Caco-2 (cell line): Measurements from ENCODE around the gene GGACT. TPM values are rescaled to one million over a fixed set of nuclear protein-coding genes. Genes with fewer than 3 reads are reported as not detected.
A peak's percentile ranks its signal among the peaks of the same experiment; 100 is the strongest.
"Not testable (repeated sequence)": the region's sequence is repeated elsewhere in the genome, so short reads cannot be mapped to it uniquely, and the experiment has no call there.

ENCODE experiments used
- BruUV-seq: library from RNA; stranded (reverse); fragments of 400-500 nt; replicated peaks from 2 replicates; lab custom pipeline; 2021; lab: Mats Ljungman, UMichigan
- CTCF ChIA-PET: fragments of 300-600 bp; sonication (Branson Sonifier 250); formaldehyde crosslinking; loops from one replicate; lab custom pipeline; 2022; ENCODE audit warnings: antibody characterized with exemption; lab: Charles Lee
- POLR2A ChIA-PET: fragments of 300-600 bp; sonication (Branson Sonifier 250); formaldehyde crosslinking; loops from one replicate; lab custom pipeline; 2022; ENCODE audit warnings: antibody characterized with exemption; lab: Charles Lee
- DNase-seq, 2 experiments: peaks; one replicate each; pipeline versions ENCODE4 v3.0.0 to v3.0.0-alpha.2; 2020 to 2022
- H3K27me3 ChIP-seq: replicated peaks from 2 replicates; pipeline ENCODE4 v1.6.0; 2011; ENCODE audit warnings: low read length; ENCODE audit not compliant: control insufficient read depth, insufficient read depth
- H3K36me3 ChIP-seq: 2 replicates; pipeline ENCODE4 v1.5.1; 2011; ENCODE audit warnings: low read length; ENCODE audit not compliant: control insufficient read depth, insufficient read depth
- H3K4me1 ChIP-seq: fragments of 250-450 bp; sonication (Bioruptor Pico); 2 replicates; pipeline ENCODE4 v1.5.1; 2020; ENCODE audit warnings: mild to moderate bottlenecking
- H3K4me3 ChIP-seq: 2 replicates; pipeline ENCODE4 v1.5.1; 2011; ENCODE audit warnings: low read depth, mild to moderate bottlenecking, control low read depth, low read length
- H3K9me3 ChIP-seq: fragments of 250-450 bp; sonication (Bioruptor Pico); 2 replicates; pipeline ENCODE4 v1.5.1; 2020; ENCODE audit warnings: mild to moderate bottlenecking, moderate library complexity
- H3K27ac Mint-ChIP-seq: one replicate; pipeline ENCODE4 v1.8.0; 2022; ENCODE audit warnings: mixed read lengths; ENCODE audit not compliant: unreplicated experiment
- H3K27me3 Mint-ChIP-seq: one replicate; pipeline ENCODE4 v1.8.0; 2022; ENCODE audit warnings: mixed read lengths; ENCODE audit not compliant: insufficient read depth, unreplicated experiment
- H3K36me3 Mint-ChIP-seq: one replicate; pipeline ENCODE4 v1.8.0; 2022; ENCODE audit warnings: mild to moderate bottlenecking, mixed read lengths; ENCODE audit not compliant: insufficient read depth, unreplicated experiment
- H3K4me1 Mint-ChIP-seq: one replicate; pipeline ENCODE4 v1.8.0; 2022; ENCODE audit warnings: low read depth, mixed read lengths; ENCODE audit not compliant: unreplicated experiment
- H3K4me3 Mint-ChIP-seq: one replicate; pipeline ENCODE4 v1.8.0; 2022; ENCODE audit warnings: mild to moderate bottlenecking, moderate library complexity, mixed read lengths; ENCODE audit not compliant: unreplicated experiment
- H3K9me3 Mint-ChIP-seq: one replicate; pipeline ENCODE4 v1.8.0; 2022; ENCODE audit warnings: mixed read lengths; ENCODE audit not compliant: unreplicated experiment
- CTCF ChIP-seq, 2 experiments: fragments of 200-600 bp in 1 of 2; IDR thresholded peaks; 1 replicate in 1 of 2; 2 replicates in 1 of 2; pipeline versions ENCODE4 v1.5.1 to v1.8.0; 2011 to 2022; ENCODE audit warnings: antibody characterized with exemption in 1 of 2, control low read depth in 1 of 2, inconsistent platforms in 1 of 2, low read depth in 1 of 2, low read length in 1 of 2, mild to moderate bottlenecking in 1 of 2, moderate library complexity in 1 of 2; ENCODE audit not compliant: insufficient read depth in 1 of 2, severe bottlenecking in 1 of 2, unreplicated experiment in 1 of 2
- intact Hi-C: fragments of 100-400 bp; cut with micrococcal nuclease; formaldehyde crosslinking; loops from one replicate; pipeline ENCODE4 v1.10.0; 2022; ENCODE audit not compliant: unreplicated experiment
- total RNA-seq: library from RNA; stranded (reverse); gene quantifications from 2 replicates; pipeline ENCODE4 v1.2.3, GENCODE V29; 2022

The GGACT gene
- total RNA-seq, 1 experiment from 2014 or later = 3.6 TPM

GRCh38 chr13:100580045-100580444, 8.5 kb downstream of the GGACT start:
- Mint-ChIP-seq H3K36me3 (no peaks in the 10 kb centered on the region), H3K4me3 (no peak overlapping the region), H3K9me3 (no peaks in the 10 kb centered on the region), H3K27me3 (no peaks in the 10 kb centered on the region), H3K4me1 (no peaks in the 10 kb centered on the region), H3K27ac (no peak overlapping the region)
- no peak overlapping the region for H3K4me3 ChIP-seq
- H3K36me3 ChIP-seq = no peaks in the 10 kb centered on the region
- BruUV-seq = no TSS peak
- ChIA-PET POLR2A (no interaction called here), CTCF (no interaction called here)
- H3K9me3 ChIP-seq = no peaks in the 10 kb centered on the region
- no peak for TF ChIP-seq CTCF (IDR thresholded peaks at IDR 0.05; ENCODE audit: insufficient read depth in 1 of 2, low read depth in 1 of 2, low read length in 1 of 2, severe bottlenecking in 1 of 2, unreplicated experiment in 1 of 2)
- DNase-seq = no peak
- H3K4me1 ChIP-seq = no peaks in the 10 kb centered on the region
- intact Hi-C loops = no loop called here
- H3K27me3 ChIP-seq = no peaks in the 10 kb centered on the region

GRCh38 chr13:100577239-100577638, 11.3 kb downstream of the GGACT start:
- H3K4me3 Mint-ChIP-seq, H3K9me3 ChIP-seq, H3K4me1 ChIP-seq, H3K36me3 ChIP-seq, H3K4me3 ChIP-seq, intact Hi-C loops, POLR2A ChIA-PET, CTCF ChIA-PET, DNase-seq, H3K27me3 ChIP-seq, H3K36me3 Mint-ChIP-seq, BruUV-seq, H3K9me3 Mint-ChIP-seq, H3K27me3 Mint-ChIP-seq, H3K4me1 Mint-ChIP-seq, H3K27ac Mint-ChIP-seq: not testable (repeated sequence)

GRCh38 chr13:100573121-100573520, 15.5 kb downstream of the GGACT start:
- CTCF ChIA-PET = interaction anchor here (0.6 to 1.0 kb wide), 11 partner anchors 13 to 741 kb away, joined by 3 to 12 read pairs (median 4); partner anchors contain the start of gene GGACT
- no peak overlapping the region for H3K4me3 ChIP-seq
- H3K4me1 ChIP-seq = no peaks in the 10 kb centered on the region
- no peaks in the 10 kb centered on the region for H3K27me3 Mint-ChIP-seq
- H3K27me3 ChIP-seq = no peaks in the 10 kb centered on the region
- no peaks in the 10 kb centered on the region for H3K36me3 Mint-ChIP-seq
- intact Hi-C loops = loop anchor here (1.0 to 2.0 kb wide), 5 partner anchors 16 to 554 kb away; partner anchors contain the start of gene GGACT
- no peak overlapping the region for H3K4me3 Mint-ChIP-seq
- no peaks in the 10 kb centered on the region for H3K36me3 ChIP-seq
- no peak overlapping the region for H3K27ac Mint-ChIP-seq
- no peaks in the 10 kb centered on the region for H3K4me1 Mint-ChIP-seq
- peak; percentile 79 to 82 for DNase-seq
- peak; percentile 67 to 86 for TF ChIP-seq CTCF (IDR thresholded peaks at IDR 0.05; ENCODE audit: insufficient read depth in 1 of 2, low read depth in 1 of 2, low read length in 1 of 2, severe bottlenecking in 1 of 2, unreplicated experiment in 1 of 2)
- peaks cover 9% of the 10 kb centered on the region for H3K9me3 Mint-ChIP-seq
- no TSS peak for BruUV-seq
- POLR2A ChIA-PET = no interaction called here
- H3K9me3 ChIP-seq = no peaks in the 10 kb centered on the region

- no peak overlapping the region for H3K4me3 Mint-ChIP-seq
- H3K4me3 ChIP-seq = no peak overlapping the region
- H3K36me3 Mint-ChIP-seq = no peaks in the 10 kb centered on the region
- peaks cover 9% of the 10 kb centered on the region for H3K9me3 Mint-ChIP-seq
- H3K27me3 Mint-ChIP-seq = no peaks in the 10 kb centered on the region
- POLR2A ChIA-PET = no interaction called here
- H3K36me3 ChIP-seq = no peaks in the 10 kb centered on the region
- H3K27me3 ChIP-seq = no peaks in the 10 kb centered on the region
- no peak for DNase-seq
- BruUV-seq = no TSS peak
- TF ChIP-seq CTCF (IDR thresholded peaks at IDR 0.05; ENCODE audit: insufficient read depth in 1 of 2, low read depth in 1 of 2, low read length in 1 of 2, severe bottlenecking in 1 of 2, unreplicated experiment in 1 of 2) = no peak
- intact Hi-C loops = no loop called here
- no peaks in the 10 kb centered on the region for H3K4me1 Mint-ChIP-seq
- H3K4me1 ChIP-seq = no peaks in the 10 kb centered on the region
- H3K9me3 ChIP-seq = no peaks in the 10 kb centered on the region
- CTCF ChIA-PET = no interaction called here
- no peak overlapping the region for H3K27ac Mint-ChIP-seq
Measured at GRCh38 chr13:100566543-100566942, 22.0 kb downstream of the GGACT start.
